Natural killer cell treated with Interleukin-12 subunit alpha and Interleukin-12 subunit beta and Interleukin-15 and Interleukin-18, amount 100 ng/mL, for 72 hours (primary cell): ENCODE results near the gene CSNK2A3. TPM values are rescaled to one million over a fixed set of nuclear protein-coding genes. Genes with fewer than 3 reads are reported as not detected.

ENCODE experiments used
- ATAC-seq, 2 donors: fragments of 150-1000 bp; cut with Tn5 transposase in 1 of 2; sonication (Bioruptor Pico), chemical (Tn5 transposase) in 1 of 2; 2 replicates each; pipeline ENCODE4 v1.10.0; 2021
- DNase-seq: peaks from one replicate; pipeline ENCODE4 v3.0.0; 2022; ENCODE audit warnings: low spot score
- H3K27ac Mint-ChIP-seq, 2 donors: 1 replicate in 1 of 2; 2 replicates in 1 of 2; pipeline ENCODE4 v1.8.0; 2022; ENCODE audit warnings: mixed read lengths in 2 of 2, mild to moderate bottlenecking in 1 of 2, moderate library complexity in 1 of 2
- H3K27me3 Mint-ChIP-seq, 2 donors: 1 replicate in 1 of 2; 2 replicates in 1 of 2; pipeline ENCODE4 v1.8.0; 2022; ENCODE audit warnings: mixed read lengths in 2 of 2
- H3K36me3 Mint-ChIP-seq: one replicate; pipeline ENCODE4 v1.8.0; 2022; ENCODE audit warnings: mixed read lengths
- H3K4me1 Mint-ChIP-seq, 2 donors: 1 replicate in 1 of 2; 2 replicates in 1 of 2; pipeline ENCODE4 v1.8.0; 2022; ENCODE audit warnings: low read depth in 2 of 2, mixed read lengths in 2 of 2, mild to moderate bottlenecking in 1 of 2
- H3K4me3 Mint-ChIP-seq: one replicate; pipeline ENCODE4 v1.8.0; 2022; ENCODE audit warnings: mixed read lengths
- H3K9me3 Mint-ChIP-seq: 2 replicates; pipeline ENCODE4 v1.8.0; 2022; ENCODE audit warnings: mixed read lengths
- total RNA-seq, 2 donors: library from RNA; stranded (reverse); gene quantifications; one replicate each; pipeline ENCODE4 v1.2.3, GENCODE V29; 2022

The CSNK2A3 gene
- total RNA-seq, 2 donors from 2014 or later: not detected

GRCh38 chr11:11387622-11388305 lies 34.7 kb upstream of the CSNK2A3 start:
- no peaks in the 10 kb centered on the region for H3K9me3 Mint-ChIP-seq
- DNase-seq: no peak
- peaks cover 0 to 9% of the 10 kb centered on the region in 2 donors for H3K27me3 Mint-ChIP-seq
- no peak overlapping the region for H3K27ac Mint-ChIP-seq
- no peaks in the 10 kb centered on the region for H3K36me3 Mint-ChIP-seq
- H3K4me1 Mint-ChIP-seq: peaks cover 0 to 8% of the 10 kb centered on the region in 2 donors
- no peak for ATAC-seq
- no peak overlapping the region for H3K4me3 Mint-ChIP-seq

- peaks cover 0 to 8% of the 10 kb centered on the region in 2 donors for H3K4me1 Mint-ChIP-seq
These were observed 34.2 kb upstream of the CSNK2A3 start for GRCh38 chr11:11387207-11387606.

GRCh38 chr11:11384829-11385228 lies 31.8 kb upstream of the CSNK2A3 start:
- DNase-seq (no peak), ATAC-seq (no peak)
- Mint-ChIP-seq H3K36me3 (no peaks in the 10 kb centered on the region), H3K27ac (no peak overlapping the region), H3K27me3 (peaks cover 0 to 4% of the 10 kb centered on the region in 2 donors), H3K9me3 (no peaks in the 10 kb centered on the region), H3K4me3 (no peak overlapping the region), H3K4me1 (peaks cover 0 to 8% of the 10 kb centered on the region in 2 donors)

More at GRCh38 chr11:11387207-11387606, 34.2 kb upstream of the CSNK2A3 start:
- Mint-ChIP-seq H3K27me3 (peaks cover 0 to 9% of the 10 kb centered on the region in 2 donors), H3K36me3 (no peaks in the 10 kb centered on the region), H3K9me3 (no peaks in the 10 kb centered on the region), H3K4me3 (no peak overlapping the region), H3K27ac (no peak overlapping the region)
- no peak for ATAC-seq
- no peak for DNase-seq

GRCh38 chr11:11383995-11384394 lies 30.9 kb upstream of the CSNK2A3 start:
- no peaks in the 10 kb centered on the region for H3K9me3 Mint-ChIP-seq
- peaks cover 0 to 4% of the 10 kb centered on the region in 2 donors for H3K27me3 Mint-ChIP-seq
- H3K36me3 Mint-ChIP-seq: no peaks in the 10 kb centered on the region
- no peak for DNase-seq
- H3K4me1 Mint-ChIP-seq: peaks cover 0 to 8% of the 10 kb centered on the region in 2 donors
- no peak for ATAC-seq
- H3K4me3 Mint-ChIP-seq: no peak overlapping the region
- no peak overlapping the region for H3K27ac Mint-ChIP-seq

GRCh38 chr11:11382858-11383532 lies 29.9 kb upstream of the CSNK2A3 start:
- peaks cover 0 to 3% of the 10 kb centered on the region in 2 donors for H3K27me3 Mint-ChIP-seq
- H3K36me3 Mint-ChIP-seq: no peaks in the 10 kb centered on the region
- ATAC-seq (no peak), DNase-seq (no peak)
- H3K4me3 Mint-ChIP-seq: no peak overlapping the region
- H3K9me3 Mint-ChIP-seq: no peaks in the 10 kb centered on the region
- H3K4me1 Mint-ChIP-seq: peaks cover 0 to under 1% of the 10 kb centered on the region in 2 donors
- no peak overlapping the region for H3K27ac Mint-ChIP-seq

GRCh38 chr11:11381471-11382105 lies 28.5 kb upstream of the CSNK2A3 start:
- Mint-ChIP-seq H3K27ac (no peak overlapping the region), H3K4me1 (no peaks in the 10 kb centered on the region), H3K36me3 (no peaks in the 10 kb centered on the region), H3K9me3 (no peaks in the 10 kb centered on the region), H3K27me3 (peaks cover 0 to 3% of the 10 kb centered on the region in 2 donors), H3K4me3 (no peak overlapping the region)
- ATAC-seq (no peak), DNase-seq (no peak)

- Mint-ChIP-seq H3K36me3 (no peaks in the 10 kb centered on the region), H3K27me3 (peaks cover 0 to 3% of the 10 kb centered on the region in 2 donors), H3K4me1 (no peaks in the 10 kb centered on the region)
These were observed 27.8 kb upstream of the CSNK2A3 start for GRCh38 chr11:11380883-11381282.

GRCh38 chr11:11380340-11380739 lies 27.3 kb upstream of the CSNK2A3 start:
- no peak for ATAC-seq
- peaks cover 0 to 3% of the 10 kb centered on the region in 2 donors for H3K27me3 Mint-ChIP-seq
- H3K4me3 Mint-ChIP-seq: no peak overlapping the region
- no peak for DNase-seq
- H3K36me3 Mint-ChIP-seq: no peaks in the 10 kb centered on the region
- no peaks in the 10 kb centered on the region for H3K4me1 Mint-ChIP-seq
- no peak overlapping the region for H3K27ac Mint-ChIP-seq
- no peaks in the 10 kb centered on the region for H3K9me3 Mint-ChIP-seq

More at GRCh38 chr11:11380883-11381282, 27.8 kb upstream of the CSNK2A3 start:
- H3K4me3 Mint-ChIP-seq: no peak overlapping the region
- no peaks in the 10 kb centered on the region for H3K9me3 Mint-ChIP-seq
- no peak overlapping the region for H3K27ac Mint-ChIP-seq
- DNase-seq (no peak), ATAC-seq (no peak)

GRCh38 chr11:11379661-11380060 lies 26.6 kb upstream of the CSNK2A3 start:
- Mint-ChIP-seq H3K4me3 (no peak overlapping the region), H3K9me3 (no peaks in the 10 kb centered on the region), H3K36me3 (no peaks in the 10 kb centered on the region), H3K27ac (no peak overlapping the region), H3K4me1 (no peaks in the 10 kb centered on the region), H3K27me3 (peaks cover 0 to 3% of the 10 kb centered on the region in 2 donors)
- ATAC-seq (no peak), DNase-seq (no peak)

- ATAC-seq: peak; percentile 46 to 50
- H3K4me3 Mint-ChIP-seq: no peak overlapping the region
- H3K4me1 Mint-ChIP-seq: no peaks in the 10 kb centered on the region
- H3K27ac Mint-ChIP-seq: no peak overlapping the region
- H3K36me3 Mint-ChIP-seq: no peaks in the 10 kb centered on the region
- H3K27me3 Mint-ChIP-seq: peaks cover 0 to 3% of the 10 kb centered on the region in 2 donors
- DNase-seq: no peak
- no peaks in the 10 kb centered on the region for H3K9me3 Mint-ChIP-seq
These were observed 25.3 kb upstream of the CSNK2A3 start for GRCh38 chr11:11378184-11378940.

GRCh38 chr11:11374358-11375148 lies 21.5 kb upstream of the CSNK2A3 start:
- no peak overlapping the region for H3K27ac Mint-ChIP-seq
- H3K36me3 Mint-ChIP-seq: no peaks in the 10 kb centered on the region
- no peaks in the 10 kb centered on the region for H3K4me1 Mint-ChIP-seq
- ATAC-seq (no peak), DNase-seq (no peak)
- peaks cover under 1 to 3% of the 10 kb centered on the region in 2 donors for H3K27me3 Mint-ChIP-seq
- H3K9me3 Mint-ChIP-seq: no peaks in the 10 kb centered on the region
- no peak overlapping the region for H3K4me3 Mint-ChIP-seq

- ATAC-seq (no peak), DNase-seq (no peak)
- H3K9me3 Mint-ChIP-seq: no peaks in the 10 kb centered on the region
- no peak overlapping the region for H3K4me3 Mint-ChIP-seq
- H3K36me3 Mint-ChIP-seq: no peaks in the 10 kb centered on the region
- H3K27ac Mint-ChIP-seq: no peak overlapping the region
- H3K4me1 Mint-ChIP-seq: no peaks in the 10 kb centered on the region
- peaks cover 7% of the 10 kb centered on the region in 2 donors for H3K27me3 Mint-ChIP-seq
These were observed 20.9 kb upstream of the CSNK2A3 start for GRCh38 chr11:11373934-11374333.

GRCh38 chr11:11372461-11372860 lies 19.4 kb upstream of the CSNK2A3 start:
- Mint-ChIP-seq H3K36me3 (no peaks in the 10 kb centered on the region), H3K9me3 (no peaks in the 10 kb centered on the region), H3K27ac (no peak overlapping the region), H3K4me3 (no peak overlapping the region), H3K27me3 (peaks cover 6 to 10% of the 10 kb centered on the region in 2 donors), H3K4me1 (no peaks in the 10 kb centered on the region)
- DNase-seq (no peak), ATAC-seq (no peak)
